Ishikawa (cell line): ENCODE results near the gene FALEC.

Experiments used
- CEBPB ChIP-seq: IDR thresholded peaks from 2 replicates; pipeline ENCODE4 v1.6.1; 2012
- CREB1 ChIP-seq: IDR thresholded peaks from 2 replicates; pipeline ENCODE4 v1.6.1; 2012; ENCODE audit warnings: low read depth
- EGR1 ChIP-seq: IDR thresholded peaks from 2 replicates; pipeline ENCODE4 v1.6.1; 2012
- EP300 ChIP-seq: IDR thresholded peaks from 2 replicates; pipeline ENCODE4 v1.6.1; 2012; ENCODE audit warnings: borderline replicate concordance
- FOXM1 ChIP-seq: IDR thresholded peaks from 2 replicates; pipeline ENCODE4 v1.6.1; 2012; ENCODE audit warnings: low read depth, borderline replicate concordance
- MAX ChIP-seq: IDR thresholded peaks from 2 replicates; pipeline ENCODE4 v1.6.1; 2012
- NFIC ChIP-seq: IDR thresholded peaks from 2 replicates; pipeline ENCODE4 v1.6.1; 2012
- RAD21 ChIP-seq: IDR thresholded peaks from 2 replicates; pipeline ENCODE4 v1.6.1; 2012; ENCODE audit warnings: low read depth
- TAF1 ChIP-seq: IDR thresholded peaks from 2 replicates; pipeline ENCODE4 v1.6.1; 2012; ENCODE audit warnings: low read depth, mild to moderate bottlenecking
- TCF12 ChIP-seq: IDR thresholded peaks from 2 replicates; pipeline ENCODE4 v1.6.1; 2012; ENCODE audit warnings: low read depth
- TEAD4 ChIP-seq: IDR thresholded peaks from 2 replicates; pipeline ENCODE4 v1.6.1; 2012
- YY1 ChIP-seq: IDR thresholded peaks from 2 replicates; pipeline ENCODE4 v1.6.1; 2012; ENCODE audit warnings: low read depth
- ZBTB7A ChIP-seq: IDR thresholded peaks from 2 replicates; pipeline ENCODE4 v1.6.1; 2012; ENCODE audit warnings: low read depth
- TF ChIP-seq, protein P1 (sequence below): IDR thresholded peaks from 2 replicates; pipeline ENCODE4 v1.6.1; 2012
- TF ChIP-seq, protein P2 (sequence below): IDR thresholded peaks from 2 replicates; pipeline ENCODE4 v1.6.1; 2012; ENCODE audit warnings: low read depth, mild to moderate bottlenecking

FALEC gene

GRCh38 chr1:150511551-150511950 lies 4.0 kb upstream of the FALEC start:
- TF ChIP-seq RAD21 (no peak), EP300 (no peak), NFIC (peak; percentile 59)

DNA sequence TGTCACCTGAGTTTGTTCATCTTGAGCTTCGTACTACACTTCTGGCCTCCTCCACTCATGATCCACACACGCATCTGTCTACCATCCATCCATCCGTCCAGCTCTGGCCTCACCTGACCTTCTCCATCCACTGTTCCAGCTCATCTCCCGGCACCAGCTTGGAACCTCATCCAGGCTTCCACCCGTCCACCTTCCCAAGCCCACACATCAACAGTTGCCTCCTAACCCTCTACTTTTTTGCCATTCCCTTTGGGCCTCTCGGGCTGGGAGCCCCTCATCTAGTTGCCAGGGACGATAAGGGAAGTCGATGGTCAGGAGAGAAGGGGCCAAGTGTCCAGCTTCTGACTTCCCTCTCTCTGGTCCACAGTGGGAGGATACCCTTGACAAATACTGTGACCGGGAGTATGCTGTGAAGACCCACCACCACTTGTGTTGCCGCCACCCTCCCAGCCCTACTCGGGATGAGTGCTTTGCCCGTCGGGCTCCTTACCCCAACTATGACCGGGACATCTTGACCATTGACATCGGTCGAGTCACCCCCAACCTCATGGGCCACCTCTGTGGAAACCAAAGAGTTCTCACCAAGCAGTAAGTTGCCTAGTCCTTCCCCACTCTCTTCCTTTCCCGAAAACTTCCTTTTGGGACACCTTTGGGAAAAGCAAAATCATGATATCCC lies 3.4 kb upstream of the FALEC start:
- TF ChIP-seq TAF1 (no peak), TEAD4 (no peak), TCF12 (no peak), EP300 (no peak), MAX (no peak), ZBTB7A (no peak), CEBPB (no peak), FOXM1 (no peak)

DNA sequence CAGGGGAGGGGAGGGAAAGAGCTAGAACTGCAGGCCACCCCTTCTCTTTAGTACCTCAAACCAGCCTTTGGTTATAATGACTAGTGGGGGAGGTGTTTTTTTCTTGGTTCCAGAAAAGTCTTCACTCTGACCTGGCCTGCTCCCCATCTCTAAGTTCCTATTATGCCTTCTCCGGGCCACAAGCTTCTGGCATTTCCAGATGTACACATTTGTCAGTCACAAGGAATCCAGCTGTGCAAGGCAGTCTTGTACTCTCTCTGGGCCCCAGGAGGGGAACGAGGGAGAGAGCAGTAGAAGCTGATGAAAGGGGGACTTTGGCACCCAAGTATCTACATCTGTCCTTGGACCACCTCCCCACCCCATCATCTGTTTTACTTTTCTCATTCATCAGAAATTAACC lies 2.7 kb upstream of the FALEC start:
- TF ChIP-seq CREB1 (no peak), NFIC (no peak), YY1 (no peak), TCF12 (no peak), FOXM1 (no peak), RAD21 (no peak), CEBPB (no peak), ZBTB7A (no peak), EGR1 (no peak), TAF1 (no peak), MAX (no peak)
- TF ChIP-seq, protein P1, sequence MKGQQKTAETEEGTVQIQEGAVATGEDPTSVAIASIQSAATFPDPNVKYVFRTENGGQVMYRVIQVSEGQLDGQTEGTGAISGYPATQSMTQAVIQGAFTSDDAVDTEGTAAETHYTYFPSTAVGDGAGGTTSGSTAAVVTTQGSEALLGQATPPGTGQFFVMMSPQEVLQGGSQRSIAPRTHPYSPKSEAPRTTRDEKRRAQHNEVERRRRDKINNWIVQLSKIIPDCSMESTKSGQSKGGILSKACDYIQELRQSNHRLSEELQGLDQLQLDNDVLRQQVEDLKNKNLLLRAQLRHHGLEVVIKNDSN, result no peak
- TF ChIP-seq, protein P2, sequence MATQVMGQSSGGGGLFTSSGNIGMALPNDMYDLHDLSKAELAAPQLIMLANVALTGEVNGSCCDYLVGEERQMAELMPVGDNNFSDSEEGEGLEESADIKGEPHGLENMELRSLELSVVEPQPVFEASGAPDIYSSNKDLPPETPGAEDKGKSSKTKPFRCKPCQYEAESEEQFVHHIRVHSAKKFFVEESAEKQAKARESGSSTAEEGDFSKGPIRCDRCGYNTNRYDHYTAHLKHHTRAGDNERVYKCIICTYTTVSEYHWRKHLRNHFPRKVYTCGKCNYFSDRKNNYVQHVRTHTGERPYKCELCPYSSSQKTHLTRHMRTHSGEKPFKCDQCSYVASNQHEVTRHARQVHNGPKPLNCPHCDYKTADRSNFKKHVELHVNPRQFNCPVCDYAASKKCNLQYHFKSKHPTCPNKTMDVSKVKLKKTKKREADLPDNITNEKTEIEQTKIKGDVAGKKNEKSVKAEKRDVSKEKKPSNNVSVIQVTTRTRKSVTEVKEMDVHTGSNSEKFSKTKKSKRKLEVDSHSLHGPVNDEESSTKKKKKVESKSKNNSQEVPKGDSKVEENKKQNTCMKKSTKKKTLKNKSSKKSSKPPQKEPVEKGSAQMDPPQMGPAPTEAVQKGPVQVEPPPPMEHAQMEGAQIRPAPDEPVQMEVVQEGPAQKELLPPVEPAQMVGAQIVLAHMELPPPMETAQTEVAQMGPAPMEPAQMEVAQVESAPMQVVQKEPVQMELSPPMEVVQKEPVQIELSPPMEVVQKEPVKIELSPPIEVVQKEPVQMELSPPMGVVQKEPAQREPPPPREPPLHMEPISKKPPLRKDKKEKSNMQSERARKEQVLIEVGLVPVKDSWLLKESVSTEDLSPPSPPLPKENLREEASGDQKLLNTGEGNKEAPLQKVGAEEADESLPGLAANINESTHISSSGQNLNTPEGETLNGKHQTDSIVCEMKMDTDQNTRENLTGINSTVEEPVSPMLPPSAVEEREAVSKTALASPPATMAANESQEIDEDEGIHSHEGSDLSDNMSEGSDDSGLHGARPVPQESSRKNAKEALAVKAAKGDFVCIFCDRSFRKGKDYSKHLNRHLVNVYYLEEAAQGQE, result no peak

DNA sequence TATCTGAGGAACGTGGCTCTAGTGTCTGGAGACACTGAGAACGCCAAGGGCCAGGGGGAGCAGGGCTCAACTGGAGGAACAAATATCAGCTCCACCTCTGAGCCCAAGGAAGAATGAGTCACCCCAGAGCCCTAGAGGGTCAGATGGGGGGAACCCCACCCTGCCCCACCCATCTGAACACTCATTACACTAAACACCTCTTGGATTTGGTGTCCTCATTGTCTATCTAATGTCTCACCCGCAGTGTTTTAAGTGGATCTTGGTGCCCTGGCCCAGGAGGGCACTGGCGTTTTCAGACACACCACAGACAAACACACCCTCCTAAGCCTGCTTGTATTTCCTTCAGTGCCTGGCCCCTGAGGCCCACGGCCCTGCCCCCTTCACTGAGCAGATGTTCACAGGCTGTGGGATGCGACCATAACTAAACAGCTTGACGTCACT lies 2.2 kb upstream of the FALEC start:
- TF ChIP-seq, protein P1, result no peak
- no peak for TF ChIP-seq NFIC
- TF ChIP-seq RAD21, result no peak
- TF ChIP-seq TCF12, result no peak
- TF ChIP-seq EGR1, result no peak
- no peak for TF ChIP-seq YY1
- TF ChIP-seq TAF1, result no peak
- no peak for TF ChIP-seq TEAD4
- no peak for TF ChIP-seq MAX

DNA sequence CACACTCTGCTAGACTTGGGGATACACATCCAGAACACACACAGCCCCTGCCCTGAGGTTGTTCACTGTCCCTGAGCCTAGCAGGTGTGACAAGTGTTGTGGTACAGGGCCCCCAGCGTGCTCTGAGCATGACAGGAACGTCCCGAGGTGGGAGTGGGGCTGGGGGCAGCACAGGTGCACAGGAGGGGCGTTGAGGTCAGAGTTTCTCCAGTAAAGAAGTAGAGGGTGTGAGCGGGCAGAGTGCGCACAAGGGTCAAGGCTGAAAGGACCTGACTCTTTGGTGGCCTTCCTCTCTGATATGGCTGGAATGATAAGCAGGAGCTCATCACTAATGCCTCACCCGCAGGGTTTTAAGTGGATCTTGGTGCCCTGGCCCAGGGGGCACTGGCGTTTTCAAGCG lies 1.3 kb upstream of the FALEC start:
- TF ChIP-seq CEBPB (no peak), CREB1 (no peak), YY1 (no peak), ZBTB7A (no peak), TCF12 (no peak), EP300 (no peak), TEAD4 (no peak), FOXM1 (no peak), EGR1 (no peak)
- TF ChIP-seq, protein P2, result no peak

- no peak for TF ChIP-seq CEBPB
- TF ChIP-seq, protein P1, result no peak
- no peak for TF ChIP-seq EP300
- TF ChIP-seq TCF12, result no peak; the same call in 1 of the 2 replicates
- no peak for TF ChIP-seq RAD21
- TF ChIP-seq CREB1, result no peak
- no peak for TF ChIP-seq TEAD4
- TF ChIP-seq TAF1, result no peak
- no peak for TF ChIP-seq YY1
- TF ChIP-seq EGR1, result no peak
- no peak for TF ChIP-seq MAX
These were observed 632 bp upstream of the FALEC start for GRCh38 chr1:150514913-150515327.
